Measurements from ENCODE around the gene FAM53A. TPM values are rescaled to one million over a fixed set of nuclear protein-coding genes. Genes with fewer than 3 reads are reported as not detected.

Gene FAM53A
- total and polyA plus RNA-seq, 5 donors from 2014 or later: 0.76 to 3.6 (median 1.8) TPM

DNA sequence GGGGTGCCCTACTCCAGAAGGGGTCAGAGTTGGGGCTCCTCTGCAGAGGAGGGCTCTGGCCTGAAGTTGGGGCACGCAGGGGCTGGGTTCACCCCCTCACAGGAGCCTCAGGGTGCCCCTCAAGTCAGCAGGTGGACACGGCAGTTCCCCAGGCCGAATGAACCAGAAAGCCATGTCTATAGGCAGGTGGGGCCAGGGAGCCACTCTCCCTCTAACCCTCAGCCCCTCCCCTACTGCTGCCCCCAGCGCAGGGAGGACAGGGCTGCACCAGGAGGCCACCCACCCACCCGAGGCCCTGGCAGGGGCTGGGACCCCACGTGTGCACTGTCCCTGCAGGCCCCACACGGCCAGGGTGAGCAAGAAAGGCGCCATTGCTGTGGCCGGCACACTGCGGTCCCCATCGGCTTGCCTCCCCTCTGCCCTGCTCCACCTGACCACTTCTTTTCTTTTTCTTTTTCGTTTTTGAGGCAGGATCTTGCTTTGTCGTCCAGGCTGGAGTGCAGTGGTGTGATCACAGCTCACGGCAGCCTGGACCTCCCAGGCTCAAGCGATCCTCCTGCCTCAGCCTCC is 83.8 kb downstream of the FAM53A start:
- Mint-ChIP-seq H3K27ac (no peak overlapping the region), H3K27me3 (no peaks in the 10 kb centered on the region)
- ATAC-seq (ENCODE audit: low read depth in 2 of 2): no peak

DNA sequence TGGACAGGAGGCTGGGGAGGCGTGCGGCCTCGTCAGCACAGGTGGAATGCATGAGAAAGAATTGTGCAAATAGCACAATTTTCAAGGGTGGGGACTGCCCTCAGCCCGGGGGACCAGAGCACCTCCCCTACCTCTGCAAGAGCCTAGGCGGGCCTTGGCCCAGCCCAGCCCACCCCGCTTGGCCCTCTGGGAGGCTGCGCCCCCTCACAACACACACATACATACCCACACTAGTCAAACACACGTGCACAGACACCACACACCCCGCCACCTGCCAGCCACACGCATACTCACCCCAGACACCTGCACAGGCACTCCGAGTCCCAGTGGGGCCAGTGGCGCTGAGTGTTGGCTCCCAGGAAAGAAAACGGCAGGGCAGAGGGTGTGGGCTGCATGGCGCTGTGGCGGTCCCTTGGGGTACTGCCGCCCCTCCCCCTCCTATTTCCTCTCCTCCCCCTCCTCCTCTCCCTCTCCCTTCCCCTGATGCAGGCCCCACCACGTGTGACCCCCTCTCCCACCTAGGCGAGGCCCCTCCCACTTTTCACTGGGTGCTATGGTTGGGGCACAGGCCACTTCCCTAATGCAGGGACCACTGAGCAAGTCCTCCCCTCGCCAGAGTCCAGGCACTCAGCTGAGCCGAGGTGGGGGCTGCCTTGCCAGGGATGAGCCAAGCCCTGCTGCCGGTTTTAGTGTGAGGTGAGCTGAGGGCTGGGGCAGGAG is 84.5 kb downstream of the FAM53A start:
- no peaks in the 10 kb centered on the region for H3K9me3 ChIP-seq (ENCODE audit: control insufficient read depth in 2 of 2, low read length in 2 of 2)
- Mint-ChIP-seq H3K9me3 (no peaks in the 10 kb centered on the region), H3K27ac (no peak overlapping the region), H3K4me3 (no peak overlapping the region), H3K4me1 (peaks cover 0 to 19% (median 0%) of the 10 kb centered on the region in 4 donors), H3K27me3 (no peaks in the 10 kb centered on the region), H3K36me3 (no peaks in the 10 kb centered on the region)
- H3K4me1 ChIP-seq (ENCODE audit: control insufficient read depth, insufficient read depth, low read length, poor library complexity, severe bottlenecking): peaks cover 9% of the 10 kb centered on the region
- H3K4me3 ChIP-seq (ENCODE audit: low read depth, low read length): no peak overlapping the region
- no peak overlapping the region for H3K27ac ChIP-seq (ENCODE audit: insufficient read depth, low read length, poor library complexity, severe bottlenecking)
- DNase-seq (no peak), ATAC-seq (ENCODE audit: low read depth in 2 of 2) (no peak)
- H3K27me3 ChIP-seq (ENCODE audit: control insufficient read depth, insufficient read depth, low read length): no peaks in the 10 kb centered on the region
- no peaks in the 10 kb centered on the region for H3K36me3 ChIP-seq (ENCODE audit: control insufficient read depth, insufficient read depth, low read length)

More for the DNA sequence above, 83.8 kb downstream of the FAM53A start:
- Histone ChIP-seq H3K36me3 (ENCODE audit: control insufficient read depth, insufficient read depth, low read length) (no peaks in the 10 kb centered on the region), H3K4me1 (ENCODE audit: control insufficient read depth, insufficient read depth, low read length, poor library complexity, severe bottlenecking) (peaks cover 16% of the 10 kb centered on the region), H3K9me3 (ENCODE audit: control insufficient read depth in 2 of 2, low read length in 2 of 2) (no peaks in the 10 kb centered on the region), H3K27ac (ENCODE audit: insufficient read depth, low read length, poor library complexity, severe bottlenecking) (no peak overlapping the region), H3K27me3 (ENCODE audit: control insufficient read depth, insufficient read depth, low read length) (no peaks in the 10 kb centered on the region), H3K4me3 (ENCODE audit: low read depth, low read length) (no peak overlapping the region)
- H3K9me3 Mint-ChIP-seq: no peaks in the 10 kb centered on the region
- no peak overlapping the region for H3K4me3 Mint-ChIP-seq
- DNase-seq: no peak
- no peaks in the 10 kb centered on the region for H3K36me3 Mint-ChIP-seq
- peaks cover 0 to 26% (median under 1%) of the 10 kb centered on the region in 4 donors for H3K4me1 Mint-ChIP-seq

DNA sequence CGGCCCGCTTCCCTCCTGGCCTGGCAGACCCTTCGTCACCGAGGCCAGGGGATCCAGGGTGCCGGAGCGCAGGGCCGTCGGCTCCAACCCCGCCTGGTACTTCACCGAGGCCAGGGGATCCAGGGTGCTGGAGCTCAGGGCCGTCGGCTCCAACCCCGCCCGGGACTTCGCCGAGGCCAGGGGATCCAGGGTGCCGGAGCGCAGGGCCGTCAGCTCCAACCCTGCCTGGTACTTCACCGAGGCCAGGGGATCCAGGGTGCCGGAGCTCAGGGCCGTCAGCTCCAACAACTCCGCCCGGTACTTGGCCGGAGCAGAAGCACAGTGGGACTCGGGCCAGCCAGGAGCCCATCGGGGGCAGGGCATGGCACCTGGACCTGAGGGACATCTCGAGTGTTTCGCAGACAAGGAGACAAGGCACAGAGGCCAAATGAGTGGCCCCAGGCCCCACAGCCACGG is 85.1 kb downstream of the FAM53A start:
- Histone ChIP-seq H3K4me3 (ENCODE audit: low read depth, low read length) (no peak overlapping the region), H3K27ac (ENCODE audit: insufficient read depth, low read length, poor library complexity, severe bottlenecking) (no peak overlapping the region), H3K4me1 (ENCODE audit: control insufficient read depth, insufficient read depth, low read length, poor library complexity, severe bottlenecking) (peaks cover 3% of the 10 kb centered on the region), H3K9me3 (ENCODE audit: control insufficient read depth in 2 of 2, low read length in 2 of 2) (no peaks in the 10 kb centered on the region), H3K36me3 (ENCODE audit: control insufficient read depth, insufficient read depth, low read length) (no peaks in the 10 kb centered on the region), H3K27me3 (ENCODE audit: control insufficient read depth, insufficient read depth, low read length) (no peaks in the 10 kb centered on the region)
- H3K9me3 Mint-ChIP-seq: no peaks in the 10 kb centered on the region
- DNase-seq (no peak), ATAC-seq (ENCODE audit: low read depth in 2 of 2) (no peak)
- no peaks in the 10 kb centered on the region for H3K27me3 Mint-ChIP-seq
- no peak overlapping the region for H3K27ac Mint-ChIP-seq
- no peak overlapping the region for H3K4me3 Mint-ChIP-seq
- H3K36me3 Mint-ChIP-seq: no peaks in the 10 kb centered on the region
- peaks cover 0 to 16% (median 0%) of the 10 kb centered on the region in 4 donors for H3K4me1 Mint-ChIP-seq

DNA sequence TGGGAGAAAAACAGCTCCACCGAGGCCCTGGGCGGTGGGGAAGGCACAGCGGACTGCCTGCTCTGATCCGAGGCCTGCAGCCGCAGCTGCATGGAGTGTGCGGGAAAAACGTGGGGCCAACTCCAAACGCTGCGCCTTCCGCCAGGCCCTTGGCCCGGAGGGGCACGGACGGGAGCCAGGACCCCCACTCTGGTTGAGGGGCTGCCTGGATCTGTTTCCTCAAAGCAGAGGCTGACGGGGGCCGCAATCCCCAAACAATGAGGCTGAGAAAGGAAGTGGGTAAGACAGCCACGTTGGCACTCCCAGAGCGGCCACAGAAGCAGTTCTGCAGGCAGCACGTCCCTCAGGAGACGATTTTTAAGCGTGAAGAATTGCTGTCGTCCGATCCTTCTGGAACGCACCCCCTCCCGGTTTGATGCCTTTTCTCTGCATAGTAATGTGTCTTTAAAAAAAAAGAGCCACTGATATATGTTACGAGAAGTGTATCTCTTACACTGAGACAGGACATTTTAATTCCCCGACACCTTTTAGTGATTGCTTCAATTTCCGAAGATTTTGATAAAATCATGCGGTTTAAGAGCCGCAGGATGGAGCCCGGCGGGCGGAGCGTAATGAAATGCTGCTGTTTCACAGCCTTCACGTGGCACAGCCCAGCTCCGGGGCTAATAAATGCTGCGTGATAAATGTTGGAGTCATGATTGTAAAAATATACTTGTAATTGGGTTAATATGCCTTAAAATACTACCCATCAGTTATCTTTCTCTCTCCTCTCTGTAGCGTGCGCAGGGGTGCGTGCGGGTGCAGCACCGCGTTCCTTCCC is 85.7 kb downstream of the FAM53A start:
- Mint-ChIP-seq H3K27me3 (peaks cover 4% of the 10 kb centered on the region), H3K9me3 (peaks cover 0 to 3% (median 0%) of the 10 kb centered on the region in 7 donors), H3K27ac (no peak overlapping the region), H3K36me3 (no peaks in the 10 kb centered on the region), H3K4me3 (no peak overlapping the region), H3K4me1 (peaks cover 0 to 11% (median 0%) of the 10 kb centered on the region in 4 donors)
- no peaks in the 10 kb centered on the region for H3K27me3 ChIP-seq (ENCODE audit: control insufficient read depth, insufficient read depth, low read length)
- H3K9me3 ChIP-seq (ENCODE audit: control insufficient read depth in 2 of 2, low read length in 2 of 2): no peaks in the 10 kb centered on the region
- DNase-seq (no peak), ATAC-seq (ENCODE audit: low read depth in 2 of 2) (no peak)
- H3K36me3 ChIP-seq (ENCODE audit: control insufficient read depth, insufficient read depth, low read length): no peaks in the 10 kb centered on the region
- no peak overlapping the region for H3K4me3 ChIP-seq (ENCODE audit: low read depth, low read length)
- no peaks in the 10 kb centered on the region for H3K4me1 ChIP-seq (ENCODE audit: control insufficient read depth, insufficient read depth, low read length, poor library complexity, severe bottlenecking)
- H3K27ac ChIP-seq (ENCODE audit: insufficient read depth, low read length, poor library complexity, severe bottlenecking): no peak overlapping the region

DNA sequence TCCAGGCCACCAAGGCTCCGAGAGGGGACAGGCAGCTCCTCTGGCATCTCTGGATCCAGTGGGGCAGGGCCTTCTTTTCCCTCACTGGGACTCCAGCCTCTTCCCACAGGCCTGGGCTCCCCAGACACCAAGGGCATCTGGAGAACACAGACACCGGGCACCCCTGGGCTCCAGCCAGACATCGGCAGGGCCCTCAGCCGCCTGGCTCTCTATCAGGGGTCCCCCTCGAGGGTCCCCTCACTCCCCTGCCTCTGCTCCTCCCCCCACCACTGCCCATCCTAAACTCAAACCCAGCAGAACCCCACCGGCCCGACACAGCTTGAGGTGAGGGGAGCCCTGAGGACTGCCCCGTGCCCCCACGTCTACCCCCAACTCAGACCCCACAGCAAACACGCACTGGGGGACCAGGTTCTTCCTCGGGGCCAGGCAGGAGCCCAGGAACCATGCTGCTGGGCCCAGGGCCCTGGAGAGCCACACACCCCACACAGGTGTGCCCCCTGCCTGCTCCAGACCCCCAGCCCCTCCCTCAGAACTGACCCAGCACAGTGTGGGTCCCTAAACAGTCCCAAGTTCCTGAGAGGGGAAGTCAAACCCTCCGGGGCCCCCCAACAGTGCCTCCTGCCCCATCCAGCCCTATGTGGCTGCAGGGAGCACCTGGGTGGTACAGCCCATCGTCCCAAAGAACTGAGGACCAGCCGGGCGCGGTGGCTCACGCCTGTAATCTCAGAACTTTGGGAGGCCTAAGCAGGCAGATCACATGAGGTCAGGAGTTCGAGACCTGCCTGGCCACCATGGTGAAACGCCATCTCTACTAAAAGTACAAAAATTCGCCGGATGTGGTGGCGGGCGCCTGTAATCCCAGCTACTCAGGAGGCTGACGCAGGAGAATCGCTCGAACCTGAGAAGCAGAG is 86.8 kb downstream of the FAM53A start:
- no peaks in the 10 kb centered on the region for H3K36me3 Mint-ChIP-seq
- no peak for DNase-seq

DNA sequence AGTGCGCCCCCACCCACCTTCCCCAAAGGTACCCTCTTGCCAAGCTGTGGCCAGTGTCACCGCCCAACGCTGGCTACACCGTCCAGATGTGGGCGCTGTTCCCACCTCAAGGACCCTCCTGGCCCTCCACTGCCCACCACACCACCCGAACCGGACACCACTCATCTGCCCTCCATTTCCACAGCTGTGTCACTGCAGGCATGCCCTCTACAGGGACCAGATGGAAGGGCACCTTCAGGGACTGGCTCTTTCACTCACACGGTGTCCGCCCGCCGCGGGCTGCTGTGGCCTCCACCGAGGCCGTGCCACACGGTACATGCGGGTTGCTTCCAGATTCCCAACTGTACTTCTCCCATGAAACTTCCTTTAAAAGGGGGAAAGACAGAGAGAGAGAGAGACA is 87.7 kb downstream of the FAM53A start:
- DNase-seq (no peak), ATAC-seq (ENCODE audit: low read depth in 2 of 2) (no peak)
- Mint-ChIP-seq H3K4me1 (peaks cover 0 to 4% (median 0%) of the 10 kb centered on the region in 4 donors), H3K9me3 (peaks cover 0 to 4% (median 0%) of the 10 kb centered on the region in 7 donors), H3K27me3 (peaks cover 4% of the 10 kb centered on the region), H3K36me3 (no peaks in the 10 kb centered on the region), H3K27ac (peak overlapping the region in 1 of 3 donors; percentile 64), H3K4me3 (no peak overlapping the region)
- H3K27me3 ChIP-seq (ENCODE audit: control insufficient read depth, insufficient read depth, low read length): peaks cover under 1% of the 10 kb centered on the region
- H3K27ac ChIP-seq (ENCODE audit: insufficient read depth, low read length, poor library complexity, severe bottlenecking): no peak overlapping the region
- H3K9me3 ChIP-seq (ENCODE audit: control insufficient read depth in 2 of 2, low read length in 2 of 2): peaks cover under 1 to 4% of the 10 kb centered on the region in 2 experiments
- H3K4me3 ChIP-seq (ENCODE audit: low read depth, low read length): no peak overlapping the region
- no peaks in the 10 kb centered on the region for H3K36me3 ChIP-seq (ENCODE audit: control insufficient read depth, insufficient read depth, low read length)
- no peaks in the 10 kb centered on the region for H3K4me1 ChIP-seq (ENCODE audit: control insufficient read depth, insufficient read depth, low read length, poor library complexity, severe bottlenecking)

More for the DNA sequence above, 86.8 kb downstream of the FAM53A start:
- Mint-ChIP-seq H3K4me3 (no peak overlapping the region), H3K4me1 (peaks cover 0 to 6% (median 0%) of the 10 kb centered on the region in 4 donors), H3K27me3 (peaks cover 4% of the 10 kb centered on the region), H3K9me3 (peaks cover 0 to 4% (median 0%) of the 10 kb centered on the region in 7 donors), H3K27ac (no peak overlapping the region)
- H3K4me3 ChIP-seq (ENCODE audit: low read depth, low read length): no peak overlapping the region
- H3K27ac ChIP-seq (ENCODE audit: insufficient read depth, low read length, poor library complexity, severe bottlenecking): no peak overlapping the region
- no peaks in the 10 kb centered on the region for H3K9me3 ChIP-seq (ENCODE audit: control insufficient read depth in 2 of 2, low read length in 2 of 2)
- no peak for ATAC-seq (ENCODE audit: low read depth in 2 of 2)
- no peaks in the 10 kb centered on the region for H3K36me3 ChIP-seq (ENCODE audit: control insufficient read depth, insufficient read depth, low read length)
- no peaks in the 10 kb centered on the region for H3K4me1 ChIP-seq (ENCODE audit: control insufficient read depth, insufficient read depth, low read length, poor library complexity, severe bottlenecking)
- no peaks in the 10 kb centered on the region for H3K27me3 ChIP-seq (ENCODE audit: control insufficient read depth, insufficient read depth, low read length)

DNA sequence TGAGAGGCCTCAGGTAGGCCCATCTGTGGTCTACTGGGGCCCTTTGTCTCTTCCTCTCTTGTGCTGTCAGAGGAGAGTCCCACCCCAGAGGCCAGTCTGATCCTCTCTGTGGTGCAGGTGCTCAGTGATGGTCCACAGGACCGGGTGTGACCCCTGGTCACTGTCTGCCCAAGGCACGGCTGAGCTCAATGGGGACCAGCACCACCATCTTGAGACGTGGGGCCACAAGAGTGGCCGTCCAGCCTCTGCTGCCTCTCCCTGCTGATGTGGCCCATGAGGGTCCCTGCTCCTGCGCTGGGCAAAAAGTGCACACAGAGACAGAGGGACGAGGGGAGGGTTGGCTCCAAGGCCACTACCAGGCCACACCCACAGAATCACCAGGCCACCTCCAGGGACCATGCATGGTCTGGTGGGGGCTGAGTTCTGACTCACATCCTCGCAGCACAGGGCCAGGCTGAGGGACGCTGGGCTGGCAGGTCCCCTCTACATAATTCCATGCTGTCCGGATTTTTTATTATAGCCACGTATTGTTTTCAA is 88.3 kb downstream of the FAM53A start:
- Histone ChIP-seq H3K27me3 (ENCODE audit: control insufficient read depth, insufficient read depth, low read length) (peaks cover 6% of the 10 kb centered on the region), H3K36me3 (ENCODE audit: control insufficient read depth, insufficient read depth, low read length) (no peaks in the 10 kb centered on the region), H3K27ac (ENCODE audit: insufficient read depth, low read length, poor library complexity, severe bottlenecking) (no peak overlapping the region), H3K9me3 (ENCODE audit: control insufficient read depth in 2 of 2, low read length in 2 of 2) (peaks cover 6 to 8% of the 10 kb centered on the region in 2 experiments), H3K4me1 (ENCODE audit: control insufficient read depth, insufficient read depth, low read length, poor library complexity, severe bottlenecking) (no peaks in the 10 kb centered on the region), H3K4me3 (ENCODE audit: low read depth, low read length) (no peak overlapping the region)
- H3K4me1 Mint-ChIP-seq: peaks cover 0 to 4% (median 0%) of the 10 kb centered on the region in 4 donors
- peaks cover 3% of the 10 kb centered on the region for H3K36me3 Mint-ChIP-seq
- H3K27me3 Mint-ChIP-seq: peaks cover 4% of the 10 kb centered on the region
- no peak overlapping the region for H3K4me3 Mint-ChIP-seq
- no peak for ATAC-seq (ENCODE audit: low read depth in 2 of 2)
- peaks cover 0 to 4% (median 2%) of the 10 kb centered on the region in 7 donors for H3K9me3 Mint-ChIP-seq
- no peak overlapping the region for H3K27ac Mint-ChIP-seq
- no peak for DNase-seq

Data from CD4-positive, CD25-positive, alpha-beta regulatory T cell (primary cell).